Esophagus squamous epithelium (tissue), 5 donors: ENCODE measurements around the gene KCND2. TPM values are rescaled to one million over a fixed set of nuclear protein-coding genes. Genes with fewer than 3 reads are reported as not detected.

Experiments used
- DNase-seq: peaks from one replicate; lab custom pipeline; 2025; lab: John Stamatoyannopoulos, UW
- H3K27ac ChIP-seq, 4 donors: fragments of 200-600 bp; sonication (generic); one replicate each; pipeline ENCODE4 v1.5.1; 2016 to 2019; ENCODE audit warnings: mild to moderate bottlenecking in 1 of 4
- H3K27me3 ChIP-seq, 4 donors: fragments of 200-600 bp; sonication (generic); 1 replicate in 3 of 4; 2 replicates in 1 of 4; pipeline versions ENCODE4 v1.5.1 to v1.6.0; 2017 to 2021; ENCODE audit warnings: antibody characterized with exemption in 1 of 4
- H3K36me3 ChIP-seq, 3 donors: fragments of 200-600 bp; sonication (generic); one replicate each; pipeline ENCODE4 v1.5.1; 2016 to 2019
- H3K4me1 ChIP-seq, 3 donors: fragments of 200-600 bp; sonication (generic); one replicate each; pipeline ENCODE4 v1.5.1; 2017 to 2019
- H3K4me3 ChIP-seq, 4 donors: fragments of 200-600 bp; sonication (generic); 1 replicate in 3 of 4; 2 replicates in 1 of 4; pipeline ENCODE4 v1.5.1; 2016 to 2019; ENCODE audit warnings: mild to moderate bottlenecking in 2 of 4, moderate library complexity in 1 of 4
- H3K9me3 ChIP-seq, 3 donors: fragments of 200-600 bp; sonication (generic); one replicate each; pipeline ENCODE4 v1.5.1; 2016 to 2019
- CTCF ChIP-seq, 6 experiments: fragments of 450-650 bp in 4 of 6; fragments of 200-600 bp in 2 of 6; sonication (generic) in 2 of 6; IDR thresholded peaks; one replicate each; pipeline ENCODE4 v1.5.1; 2016 to 2019; ENCODE audit warnings: antibody characterized with exemption in 6 of 6, mild to moderate bottlenecking in 4 of 6, moderate library complexity in 4 of 6
- POLR2A ChIP-seq, 4 donors: fragments of 450-650 bp; IDR thresholded peaks; one replicate each; pipeline ENCODE4 v1.6.1; 2017; ENCODE audit warnings: antibody characterized with exemption in 4 of 4, mild to moderate bottlenecking in 4 of 4, moderate library complexity in 3 of 4
- WGBS, 2 donors: methylation state at CpG; one replicate each; pipeline ENCODE4 v1.1.5; 2018; 5-methylcytosine and 5-hydroxymethylcytosine counted together
- intact Hi-C: fragments of 100-400 bp; cut with DNase I; formaldehyde crosslinking; loops from one replicate; pipeline ENCODE4 v1.15.0; 2022
- total RNA-seq, 4 donors: library from RNA; depleted of rRNA; stranded (reverse); fragments of >200 nt; gene quantifications; one replicate each; pipeline ENCODE4 v1.1.0, GENCODE V29; 2016
- donor health status: DM: yes; HTN: yes; CAD: no.

Gene KCND2
- total RNA-seq, 4 donors from 2014 or later: 0.09 to 0.19 TPM; not detected in 2

- 58 to 73% methylated on average over 4 of the region's 4 CpGs for WGBS, 2 donors
- H3K4me1 ChIP-seq: no peaks in the 10 kb centered on the region
- TF ChIP-seq CTCF (IDR thresholded peaks at IDR 0.05) (no peak), POLR2A (IDR thresholded peaks at IDR 0.05) (no peak)
These were observed 144.4 kb downstream of the KCND2 start for GRCh38 chr7:120417244-120417979.

GRCh38 chr7:120421151-120421651, 148.2 kb downstream of the KCND2 start:
- no peak overlapping the region for H3K4me3 ChIP-seq
- no peaks in the 10 kb centered on the region for H3K27me3 ChIP-seq
- H3K4me1 ChIP-seq: no peaks in the 10 kb centered on the region
- TF ChIP-seq POLR2A (IDR thresholded peaks at IDR 0.05) (no peak), CTCF (IDR thresholded peaks at IDR 0.05) (no peak)
- WGBS, 2 donors: 71 to 75% methylated on average over 2 of the region's 2 CpGs
- H3K36me3 ChIP-seq: no peaks in the 10 kb centered on the region
- no peak for DNase-seq
- intact Hi-C loops: no loop called here
- H3K27ac ChIP-seq: no peak overlapping the region
- no peaks in the 10 kb centered on the region for H3K9me3 ChIP-seq

More at GRCh38 chr7:120417244-120417979, 144.4 kb downstream of the KCND2 start:
- no peak overlapping the region for H3K4me3 ChIP-seq
- intact Hi-C loops: no loop called here
- H3K9me3 ChIP-seq: no peaks in the 10 kb centered on the region
- no peaks in the 10 kb centered on the region for H3K27me3 ChIP-seq
- H3K27ac ChIP-seq: no peak overlapping the region
- DNase-seq: no peak
- H3K36me3 ChIP-seq: no peaks in the 10 kb centered on the region

DNA sequence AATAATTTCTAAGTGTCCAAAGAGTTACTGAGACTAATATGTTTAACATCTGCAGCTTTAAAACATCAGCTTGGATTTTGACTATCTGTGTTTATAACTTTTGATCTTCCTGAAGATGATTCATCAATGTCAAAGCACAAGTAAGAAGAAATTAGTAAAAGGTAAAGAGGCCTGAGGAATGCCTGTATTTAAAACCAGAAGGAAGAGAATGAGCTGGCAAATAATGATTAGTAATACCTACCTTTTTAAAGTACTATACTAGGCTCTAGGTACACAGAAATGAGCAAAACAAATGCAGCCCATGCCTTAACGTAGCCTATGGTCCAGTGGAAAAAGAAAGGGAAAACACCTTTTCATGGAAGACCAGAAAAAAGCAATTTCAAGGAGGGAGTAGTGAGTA, 158.0 kb downstream of the KCND2 start:
- intact Hi-C loops: no loop called here
- no peak for DNase-seq
- Histone ChIP-seq H3K4me3 (no peak overlapping the region), H3K4me1 (no peaks in the 10 kb centered on the region), H3K27me3 (no peaks in the 10 kb centered on the region), H3K36me3 (no peaks in the 10 kb centered on the region), H3K27ac (no peak overlapping the region), H3K9me3 (no peaks in the 10 kb centered on the region)
- WGBS, 2 donors: 41 to 48% methylated on average over 1 of the region's 1 CpG
- TF ChIP-seq POLR2A (IDR thresholded peaks at IDR 0.05) (no peak), CTCF (IDR thresholded peaks at IDR 0.05) (no peak)

DNA sequence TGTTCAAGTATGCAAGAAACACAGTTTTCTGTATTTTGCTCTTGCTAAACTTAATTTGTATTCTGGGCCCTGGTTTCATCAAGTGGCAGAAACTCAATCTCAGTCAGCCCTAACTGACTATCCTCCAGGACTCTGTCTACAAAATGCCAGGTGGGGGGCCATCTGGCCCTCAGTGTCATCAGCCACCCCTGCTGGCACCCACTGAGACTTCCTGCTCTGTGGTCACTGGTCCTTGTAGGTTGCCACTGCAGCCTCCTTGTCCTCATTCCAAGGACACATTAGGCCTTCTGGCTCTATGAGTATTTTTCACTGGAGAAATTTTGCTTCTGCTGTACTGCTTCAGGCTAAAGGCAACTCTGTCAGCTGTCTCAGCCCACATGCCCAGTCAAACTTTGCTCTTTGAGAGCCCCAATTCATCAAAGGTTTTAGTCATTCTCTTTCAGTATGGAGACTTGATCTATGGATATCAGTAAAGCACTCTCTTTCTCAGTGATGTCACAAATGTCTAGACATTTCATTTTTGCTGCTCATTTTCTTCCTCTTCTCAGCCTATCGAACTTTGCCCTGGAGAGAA, 163.6 kb downstream of the KCND2 start:
- Histone ChIP-seq H3K27ac (no peak overlapping the region), H3K9me3 (no peaks in the 10 kb centered on the region), H3K27me3 (no peaks in the 10 kb centered on the region), H3K4me1 (no peaks in the 10 kb centered on the region), H3K4me3 (no peak overlapping the region), H3K36me3 (no peaks in the 10 kb centered on the region)
- 70 to 77% methylated on average over 1 of the region's 1 CpG for whole genome bisulfite sequencing, 2 donors
- intact Hi-C loops: no loop called here
- no peak for DNase-seq
- TF ChIP-seq CTCF (IDR thresholded peaks at IDR 0.05) (no peak), POLR2A (IDR thresholded peaks at IDR 0.05) (no peak)

- WGBS, 2 donors: 29 to 43% methylated on average over 1 of the region's 1 CpG
These were observed 168.9 kb downstream of the KCND2 start for GRCh38 chr7:120441850-120442249.

More at GRCh38 chr7:120441850-120442249, 168.9 kb downstream of the KCND2 start:
- Histone ChIP-seq H3K36me3 (no peaks in the 10 kb centered on the region), H3K27me3 (no peaks in the 10 kb centered on the region), H3K27ac (no peak overlapping the region), H3K9me3 (no peaks in the 10 kb centered on the region), H3K4me3 (no peak overlapping the region), H3K4me1 (no peaks in the 10 kb centered on the region)
- TF ChIP-seq POLR2A (IDR thresholded peaks at IDR 0.05) (no peak), CTCF (IDR thresholded peaks at IDR 0.05) (no peak)
- DNase-seq: no peak
- intact Hi-C loops: no loop called here
